ENCODE measurements around the gene RPRD2.

DNA sequence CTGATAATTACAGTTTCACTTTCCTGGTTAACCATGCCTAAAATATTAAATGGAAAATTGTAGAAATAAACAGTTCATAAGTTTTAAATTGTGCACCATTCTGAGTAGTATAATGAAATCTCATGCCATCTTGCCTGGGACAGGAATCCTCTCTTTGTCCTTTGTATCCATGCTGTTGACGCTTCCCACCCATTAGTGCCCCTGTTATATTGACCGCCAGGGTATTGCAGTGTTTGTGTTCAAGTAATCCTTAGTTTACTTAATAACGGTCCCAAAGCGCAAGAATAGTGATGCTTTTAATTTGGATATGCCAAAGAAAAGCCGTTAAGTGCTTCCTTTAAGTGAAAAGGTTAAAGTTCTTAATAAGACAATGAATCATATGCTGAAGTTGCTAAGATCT, 41.7 kb downstream of the RPRD2 start:
- TF ChIP-seq POLR2AphosphoS5 (IDR thresholded peaks at IDR 0.05; ENCODE audit: low read depth), result no peak
- TF ChIP-seq, protein P1, sequence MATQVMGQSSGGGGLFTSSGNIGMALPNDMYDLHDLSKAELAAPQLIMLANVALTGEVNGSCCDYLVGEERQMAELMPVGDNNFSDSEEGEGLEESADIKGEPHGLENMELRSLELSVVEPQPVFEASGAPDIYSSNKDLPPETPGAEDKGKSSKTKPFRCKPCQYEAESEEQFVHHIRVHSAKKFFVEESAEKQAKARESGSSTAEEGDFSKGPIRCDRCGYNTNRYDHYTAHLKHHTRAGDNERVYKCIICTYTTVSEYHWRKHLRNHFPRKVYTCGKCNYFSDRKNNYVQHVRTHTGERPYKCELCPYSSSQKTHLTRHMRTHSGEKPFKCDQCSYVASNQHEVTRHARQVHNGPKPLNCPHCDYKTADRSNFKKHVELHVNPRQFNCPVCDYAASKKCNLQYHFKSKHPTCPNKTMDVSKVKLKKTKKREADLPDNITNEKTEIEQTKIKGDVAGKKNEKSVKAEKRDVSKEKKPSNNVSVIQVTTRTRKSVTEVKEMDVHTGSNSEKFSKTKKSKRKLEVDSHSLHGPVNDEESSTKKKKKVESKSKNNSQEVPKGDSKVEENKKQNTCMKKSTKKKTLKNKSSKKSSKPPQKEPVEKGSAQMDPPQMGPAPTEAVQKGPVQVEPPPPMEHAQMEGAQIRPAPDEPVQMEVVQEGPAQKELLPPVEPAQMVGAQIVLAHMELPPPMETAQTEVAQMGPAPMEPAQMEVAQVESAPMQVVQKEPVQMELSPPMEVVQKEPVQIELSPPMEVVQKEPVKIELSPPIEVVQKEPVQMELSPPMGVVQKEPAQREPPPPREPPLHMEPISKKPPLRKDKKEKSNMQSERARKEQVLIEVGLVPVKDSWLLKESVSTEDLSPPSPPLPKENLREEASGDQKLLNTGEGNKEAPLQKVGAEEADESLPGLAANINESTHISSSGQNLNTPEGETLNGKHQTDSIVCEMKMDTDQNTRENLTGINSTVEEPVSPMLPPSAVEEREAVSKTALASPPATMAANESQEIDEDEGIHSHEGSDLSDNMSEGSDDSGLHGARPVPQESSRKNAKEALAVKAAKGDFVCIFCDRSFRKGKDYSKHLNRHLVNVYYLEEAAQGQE (IDR thresholded peaks at IDR 0.05; ENCODE audit: unreplicated experiment), result no peak
- TF ChIP-seq CTCF (conservative IDR thresholded peaks at IDR 0.05; ENCODE audit: low read depth in 2 of 2), result no peak
- TF ChIP-seq EZH2 (IDR thresholded peaks at IDR 0.05; ENCODE audit: low read depth, unreplicated experiment), result no peak
- no peak for TF ChIP-seq CREB1 (CRISPR knock-in tag; IDR thresholded peaks at IDR 0.05; ENCODE audit: low read depth)
